ENCODE measurements around the gene FCN2.

Gene FCN2

GRCh38 chr9:134870746-134871662, 9.6 kb upstream of the FCN2 start:
- DNase-seq (ENCODE audit: extremely low read depth, low read depth), result no peak
- no peak for TF ChIP-seq CTCF (IDR thresholded peaks at IDR 0.05; ENCODE audit: low read depth, low read length)

DNA sequence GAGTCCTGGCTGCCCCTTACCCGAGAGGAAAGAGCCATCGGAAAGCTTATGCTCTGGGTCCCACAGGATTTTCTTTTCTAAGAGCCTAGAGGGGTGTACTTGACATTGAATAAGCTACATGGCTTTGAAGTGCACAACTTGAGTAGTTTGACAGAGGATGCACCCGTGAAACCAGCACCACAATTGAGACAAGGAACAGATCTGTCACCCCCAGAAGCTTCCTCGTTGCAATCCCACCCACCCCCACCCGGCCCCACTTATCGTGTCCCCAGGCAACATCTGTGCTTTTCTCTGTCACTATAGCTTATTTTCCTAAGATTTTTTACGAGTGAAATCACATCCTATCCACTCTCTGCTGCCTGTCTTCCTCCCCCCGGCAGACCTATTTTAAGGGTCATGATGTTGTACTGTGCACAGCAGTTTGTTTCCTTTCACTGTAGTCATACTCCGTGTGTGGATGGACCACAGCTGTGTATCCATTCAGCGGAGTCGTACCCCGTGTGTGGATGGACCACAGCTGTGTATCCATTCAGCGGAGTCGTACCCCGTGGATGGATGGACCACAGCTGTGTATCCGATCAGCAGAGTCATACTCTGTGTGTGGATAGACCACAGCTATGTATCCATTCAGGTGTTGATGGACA, 8.8 kb upstream of the FCN2 start:
- no peak for DNase-seq (ENCODE audit: extremely low read depth, low read depth)
- TF ChIP-seq CTCF (IDR thresholded peaks at IDR 0.05; ENCODE audit: low read depth, low read length), result no peak

DNA sequence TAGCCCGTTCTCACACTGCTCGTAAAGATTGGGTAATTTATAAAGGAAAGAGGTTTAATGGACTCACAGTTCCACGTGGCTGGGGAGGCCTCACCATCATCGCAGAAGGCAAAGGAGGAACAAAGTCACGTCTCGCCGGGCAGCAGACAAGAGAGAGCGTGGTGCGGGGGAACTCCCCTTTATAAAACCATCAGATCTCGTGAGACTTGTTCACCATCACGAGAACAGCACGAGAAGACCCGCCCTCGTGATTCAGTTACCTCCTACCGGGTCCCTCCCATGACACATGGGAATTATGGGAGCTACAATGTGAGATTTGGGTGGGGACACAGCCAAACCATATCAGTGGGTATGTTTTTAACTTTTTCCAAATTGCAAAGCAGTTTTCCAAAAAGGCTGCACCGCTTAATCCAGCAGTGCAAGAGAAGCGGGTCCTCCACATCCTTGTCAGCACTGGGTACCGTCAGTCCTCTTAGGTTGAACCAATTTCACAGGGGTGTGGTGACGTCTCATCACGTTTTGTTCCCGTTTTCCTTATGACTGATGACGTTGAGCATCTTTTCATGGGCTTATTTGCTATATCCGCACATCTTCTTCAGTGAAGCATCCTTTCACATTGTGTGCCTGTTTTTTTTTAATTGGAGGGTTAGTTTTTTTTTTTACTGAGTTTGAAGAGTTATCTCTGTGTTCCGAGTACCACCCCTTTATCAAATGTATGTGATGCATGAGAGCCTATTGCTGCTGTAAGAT, 8.0 kb upstream of the FCN2 start:
- no peak for TF ChIP-seq CTCF (IDR thresholded peaks at IDR 0.05; ENCODE audit: low read depth, low read length)
- no peak for DNase-seq (ENCODE audit: extremely low read depth, low read depth)

DNA sequence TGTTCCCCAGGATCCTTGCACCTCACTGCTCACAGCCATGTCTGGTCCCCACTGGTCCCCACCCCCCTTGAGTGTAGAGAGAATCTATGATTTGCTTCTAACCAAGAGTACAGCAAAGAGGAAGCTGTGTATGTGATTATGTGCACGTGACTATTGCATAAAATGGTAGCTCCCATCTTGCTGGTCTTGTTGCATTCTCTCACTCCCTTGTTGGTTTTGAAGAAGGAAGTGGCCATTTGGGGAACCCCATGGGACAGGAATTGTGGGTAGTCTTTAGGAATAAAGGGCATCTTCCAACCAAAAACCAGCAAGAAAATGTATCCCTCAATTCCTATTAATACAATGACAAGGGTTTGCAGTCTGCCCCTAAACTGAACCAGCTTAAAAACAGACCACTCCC, 5.2 kb upstream of the FCN2 start:
- no peak for DNase-seq (ENCODE audit: extremely low read depth, low read depth)
- no peak for TF ChIP-seq CTCF (IDR thresholded peaks at IDR 0.05; ENCODE audit: low read depth, low read length)

DNA sequence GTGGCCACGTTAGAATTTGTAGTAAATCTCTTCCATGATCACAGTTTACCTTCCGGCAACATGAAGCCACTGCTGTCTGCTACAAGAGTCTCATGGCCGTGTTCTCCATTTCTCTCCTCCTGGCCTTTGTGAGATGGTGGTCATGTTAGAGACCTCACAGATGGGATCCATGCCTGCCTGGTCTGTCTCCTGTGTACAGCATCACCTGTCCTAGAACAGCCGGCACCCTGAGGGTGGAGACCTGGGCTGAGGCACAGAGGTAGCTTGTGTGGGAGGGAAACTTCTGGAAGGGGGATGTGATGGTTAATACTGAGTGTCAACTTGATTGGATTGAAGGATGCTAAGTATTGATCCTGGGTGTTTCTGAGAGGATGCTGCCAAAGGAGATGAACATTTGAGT, 3.1 kb upstream of the FCN2 start:
- no peak for TF ChIP-seq CTCF (IDR thresholded peaks at IDR 0.05; ENCODE audit: low read depth, low read length)
- DNase-seq (ENCODE audit: extremely low read depth, low read depth), result no peak

GRCh38 chr9:134879664-134880483, 736 bp upstream of the FCN2 start:
- no peak for TF ChIP-seq CTCF (IDR thresholded peaks at IDR 0.05; ENCODE audit: low read depth, low read length)
- no peak for DNase-seq (ENCODE audit: extremely low read depth, low read depth)
